HepG2 (cell line): ENCODE measurements around the gene HEXD. TPM values are rescaled to one million over a fixed set of nuclear protein-coding genes. Genes with fewer than 3 reads are reported as not detected.
A peak's percentile ranks its signal among the peaks of the same experiment; 100 is the strongest.

Experiments used
- CAMTA2 ChIP-seq: sonication (generic); formaldehyde crosslinking; IDR thresholded peaks from 2 replicates; pipeline ENCODE4 v1.4.0; 2020; ENCODE audit warnings: mild to moderate bottlenecking, missing genetic modification reagents, borderline replicate concordance
- DR1 ChIP-seq: sonication (generic); formaldehyde crosslinking; IDR thresholded peaks from 2 replicates; pipeline ENCODE4 v1.8.0; 2021; ENCODE audit warnings: mild to moderate bottlenecking, missing genetic modification reagents, inconsistent platforms
- FOSL1 ChIP-seq: sonication (generic); formaldehyde crosslinking; IDR thresholded peaks from 2 replicates; pipeline ENCODE4 v1.9.0; 2021; ENCODE audit warnings: missing genetic modification reagents, borderline replicate concordance
- HOXA9 ChIP-seq: sonication (generic); formaldehyde crosslinking; IDR thresholded peaks from 2 replicates; pipeline ENCODE4 v1.8.1; 2022; ENCODE audit warnings: missing genetic modification reagents, mild to moderate bottlenecking, moderate library complexity, borderline replicate concordance
- NCOA1 ChIP-seq: sonication (generic); formaldehyde crosslinking; IDR thresholded peaks from 2 replicates; pipeline ENCODE4 v1.9.0; 2021; ENCODE audit warnings: missing genetic modification reagents
- PHF21A ChIP-seq: sonication (generic); formaldehyde crosslinking; IDR thresholded peaks from 2 replicates; pipeline ENCODE4 v1.5.0; 2020; ENCODE audit warnings: mild to moderate bottlenecking, missing genetic modification reagents
- POGK ChIP-seq: sonication (generic); formaldehyde crosslinking; conservative IDR thresholded peaks from 2 replicates; pipeline ENCODE4 v1.8.0; 2022; ENCODE audit warnings: mild to moderate bottlenecking, moderate library complexity, missing genetic modification reagents
- POLR2AphosphoS2 ChIP-seq: IDR thresholded peaks from 2 replicates; pipeline ENCODE4 v1.6.1; 2011; ENCODE audit warnings: low read depth, low read length, improper control_type of control experiment
- RBM39 ChIP-seq: fragments of 200-400 bp; formaldehyde crosslinking; IDR thresholded peaks from one replicate; pipeline ENCODE4 v1.6.1; 2018; ENCODE audit warnings: antibody characterized with exemption, mild to moderate bottlenecking, low read depth, low read length; ENCODE audit not compliant: poor library complexity, severe bottlenecking
- RNF2 ChIP-seq: fragments of 450-650 bp; conservative IDR thresholded peaks from 2 replicates; pipeline ENCODE4 v1.6.1; 2016; ENCODE audit warnings: low read depth
- SALL2 ChIP-seq: sonication (generic); formaldehyde crosslinking; IDR thresholded peaks from 2 replicates; pipeline ENCODE4 v1.8.1; 2023; ENCODE audit warnings: mild to moderate bottlenecking, missing genetic modification reagents, inconsistent platforms
- SNRNP70 ChIP-seq: fragments of 200-400 bp; formaldehyde crosslinking; IDR thresholded peaks from 2 replicates; pipeline ENCODE4 v1.6.1; 2017; ENCODE audit warnings: mild to moderate bottlenecking, low read depth, low read length, moderate library complexity
- TAF1 ChIP-seq: sonication (generic); formaldehyde crosslinking; IDR thresholded peaks from 2 replicates; pipeline ENCODE4 v1.4.0; 2020; ENCODE audit warnings: missing genetic modification reagents
- ZBTB49 ChIP-seq: sonication (generic); formaldehyde crosslinking; IDR thresholded peaks from 2 replicates; pipeline ENCODE4 v1.4.0; 2020; ENCODE audit warnings: missing genetic modification reagents, borderline replicate concordance
- ZFP82 ChIP-seq: sonication (generic); formaldehyde crosslinking; IDR thresholded peaks from 2 replicates; pipeline ENCODE4 v1.5.1; 2020; ENCODE audit warnings: mild to moderate bottlenecking, missing genetic modification reagents, borderline replicate concordance
- ZNF138 ChIP-seq: sonication (generic); formaldehyde crosslinking; IDR thresholded peaks from 2 replicates; pipeline ENCODE4 v1.5.0; 2020; ENCODE audit warnings: mild to moderate bottlenecking, low read depth, missing genetic modification reagents
- ZNF225 ChIP-seq: sonication (generic); formaldehyde crosslinking; IDR thresholded peaks from 2 replicates; pipeline ENCODE4 v1.4.0; 2020; ENCODE audit warnings: mild to moderate bottlenecking, missing genetic modification reagents
- ZNF331 ChIP-seq: sonication (generic); formaldehyde crosslinking; IDR thresholded peaks from 2 replicates; pipeline ENCODE4 v1.4.0; 2020; ENCODE audit warnings: missing genetic modification reagents
- ZNF343 ChIP-seq: sonication (generic); formaldehyde crosslinking; IDR thresholded peaks from 2 replicates; pipeline ENCODE4 v1.4.0; 2020; ENCODE audit warnings: mild to moderate bottlenecking, missing genetic modification reagents
- ZNF605 ChIP-seq: sonication (generic); formaldehyde crosslinking; IDR thresholded peaks from 2 replicates; pipeline ENCODE4 v1.8.0; 2022; ENCODE audit warnings: mild to moderate bottlenecking, missing genetic modification reagents
- ZNF746 ChIP-seq: sonication (generic); formaldehyde crosslinking; IDR thresholded peaks from 2 replicates; pipeline ENCODE4 v1.8.0; 2022; ENCODE audit warnings: mild to moderate bottlenecking, missing genetic modification reagents
- ZNF761 ChIP-seq: sonication (generic); formaldehyde crosslinking; conservative IDR thresholded peaks from 2 replicates; pipeline ENCODE4 v1.4.0; 2020; ENCODE audit warnings: mild to moderate bottlenecking, missing genetic modification reagents
- ZNF773 ChIP-seq: sonication (generic); formaldehyde crosslinking; IDR thresholded peaks from 2 replicates; pipeline ENCODE4 v1.4.0; 2020; ENCODE audit warnings: missing genetic modification reagents, borderline replicate concordance
- ZNF781 ChIP-seq: sonication (generic); formaldehyde crosslinking; IDR thresholded peaks from 2 replicates; pipeline ENCODE4 v1.5.1; 2020; ENCODE audit warnings: borderline replicate concordance, mild to moderate bottlenecking, missing genetic modification reagents; ENCODE audit errors: not compliant biosample characterization
- ZNF790 ChIP-seq: sonication (generic); formaldehyde crosslinking; IDR thresholded peaks from 2 replicates; pipeline ENCODE4 v1.8.0; 2022; ENCODE audit warnings: missing genetic modification reagents, mild to moderate bottlenecking, borderline replicate concordance
- ZSCAN22 ChIP-seq: sonication (generic); formaldehyde crosslinking; IDR thresholded peaks from 2 replicates; pipeline ENCODE4 v1.4.0; 2020; ENCODE audit warnings: mild to moderate bottlenecking, missing genetic modification reagents
- ZSCAN29 ChIP-seq: sonication (generic); formaldehyde crosslinking; conservative IDR thresholded peaks from 2 replicates; pipeline ENCODE4 v1.4.0; 2020; ENCODE audit warnings: mild to moderate bottlenecking, missing genetic modification reagents
- polyA plus RNA-seq, 8 experiments: library from polyadenylated mRNA; depleted of rRNA in 3 of 8; stranded (reverse) in 7 of 8; unstranded in 1 of 8; fragments of >200 nt; fragmentation: Illumina TruSeq in 4 of 8; extraction: Trizol in 4 of 8; gene quantifications; 2 replicates each; pipeline versions ENCODE4 v1.2.1 to v1.2.3, GENCODE V29; 2011 to 2016; ENCODE audit warnings: low read depth in 4 of 8, missing spikeins in 1 of 8, mixed read lengths in 1 of 8; ENCODE audit not compliant: insufficient read depth in 1 of 8
- total RNA-seq, 5 experiments: library from RNA; depleted of rRNA; stranded (reverse); fragments of >200 nt; fragmentation: Illumina TruSeq; extraction: Trizol; gene quantifications; 2 replicates each; pipeline ENCODE4 v1.2.3, GENCODE V29; 2016; ENCODE audit warnings: low read depth in 1 of 5

Gene HEXD
- total and polyA plus RNA-seq, 2 of the 13 experiments (the other 11 are each of a cell fraction or from before 2014, with no cell fraction given): 22.3 to 41.8 TPM

GRCh38 chr17:82458179-82458884, 40.2 kb downstream of the HEXD start, which contains the start of gene NARF (continued):
- TF ChIP-seq ZNF781 (no peak), ZSCAN22 (CRISPR knock-in tag) (no peak; the same call in 1 of the 2 replicates), PHF21A (CRISPR knock-in tag) (peak; percentile 89), RBM39 (peak; percentile 99), ZFP82 (CRISPR knock-in tag) (peak; percentile 62; the same call in 1 of the 2 replicates), ZNF331 (CRISPR knock-in tag) (peak; percentile 64), ZNF761 (CRISPR knock-in tag) (peak; percentile 97), ZNF605 (CRISPR knock-in tag) (peak; percentile 99), POGK (peak; percentile 87), ZNF343 (CRISPR knock-in tag) (peak; percentile 99), NCOA1 (peak; percentile 92; the same call in 1 of the 2 replicates), SNRNP70 (no peak), ZNF138 (CRISPR knock-in tag) (peak; percentile 60; the same call in 1 of the 2 replicates), FOSL1 (CRISPR knock-in tag) (no peak), CAMTA2 (CRISPR knock-in tag) (peak; percentile 96), ZNF790 (CRISPR knock-in tag) (peak; percentile 91; the same call in 1 of the 2 replicates), DR1 (CRISPR knock-in tag) (peak; percentile 99), ZBTB49 (CRISPR knock-in tag) (no peak), RNF2 (peak; percentile 69; the same call in 1 of the 2 replicates), ZNF225 (CRISPR knock-in tag) (no peak), POLR2AphosphoS2 (peak; percentile 76; the same call in 1 of the 2 replicates), HOXA9 (CRISPR knock-in tag) (peak; percentile 56; the same call in 1 of the 2 replicates), SALL2 (CRISPR knock-in tag) (peak; percentile 68; the same call in 1 of the 2 replicates), TAF1 (CRISPR knock-in tag) (peak; percentile 98), ZNF773 (CRISPR knock-in tag) (peak; percentile 87; the same call in 1 of the 2 replicates), ZSCAN29 (peak; percentile 87; the same call in 1 of the 2 replicates), ZNF746 (CRISPR knock-in tag) (no peak; the same call in 1 of the 2 replicates)
